Mesendoderm (in vitro differentiated cells): ENCODE results near the gene ANXA5.

Experiments used
- DNase-seq: peaks from one replicate; pipeline ENCODE4 v3.0.0; 2013
- H2AK5ac ChIP-seq: 2 replicates; pipeline ENCODE4 v1.6.1; 2013; ENCODE audit warnings: low read length, inconsistent platforms
- H2BK120ac ChIP-seq: 2 replicates; pipeline ENCODE4 v1.6.1; 2013; ENCODE audit warnings: low read depth, mild to moderate bottlenecking, low read length, moderate library complexity, mixed read lengths
- H2BK15ac ChIP-seq: replicated peaks from 2 replicates; pipeline ENCODE4 v1.6.1; 2013; ENCODE audit warnings: low read depth, mild to moderate bottlenecking, moderate library complexity
- H2BK5ac ChIP-seq: 2 replicates; pipeline ENCODE4 v1.6.1; 2013; ENCODE audit warnings: low read length, inconsistent platforms
- H3K18ac ChIP-seq: 2 replicates; pipeline ENCODE4 v1.6.1; 2013; ENCODE audit warnings: mild to moderate bottlenecking, low read length, mixed read lengths
- H3K23ac ChIP-seq: one replicate; pipeline ENCODE4 v1.6.1; 2013; ENCODE audit warnings: low read length
- H3K27ac ChIP-seq: 2 replicates; pipeline ENCODE4 v1.5.1; 2013; ENCODE audit warnings: low read depth, mild to moderate bottlenecking, inconsistent platforms, low read length, moderate library complexity
- H3K27me3 ChIP-seq: 2 replicates; pipeline ENCODE4 v1.6.1; 2013; ENCODE audit warnings: low read length, control low read depth, mild to moderate bottlenecking, inconsistent platforms; ENCODE audit not compliant: insufficient read depth, poor library complexity
- H3K36me3 ChIP-seq: 2 replicates; pipeline ENCODE4 v1.6.1; 2013; ENCODE audit warnings: low read length, inconsistent platforms; ENCODE audit not compliant: control insufficient read depth, insufficient read depth
- H3K4ac ChIP-seq: one replicate; pipeline ENCODE4 v1.6.1; 2013; ENCODE audit warnings: low read depth, mild to moderate bottlenecking, low read length, moderate library complexity
- H3K4me1 ChIP-seq: 2 replicates; pipeline ENCODE4 v1.6.1; 2013; ENCODE audit warnings: low read depth, low read length, inconsistent platforms; ENCODE audit not compliant: control insufficient read depth
- H3K4me2 ChIP-seq: 2 replicates; pipeline ENCODE4 v1.6.1; 2013; ENCODE audit warnings: low read length
- H3K4me3 ChIP-seq: 2 replicates; pipeline ENCODE4 v1.5.1; 2013; ENCODE audit warnings: mild to moderate bottlenecking, low read length
- H3K56ac ChIP-seq: one replicate; pipeline ENCODE4 v1.6.1; 2013; ENCODE audit warnings: low read length
- H3K79me1 ChIP-seq: 2 replicates; pipeline ENCODE4 v1.6.1; 2013; ENCODE audit warnings: low read length, inconsistent platforms
- H3K79me2 ChIP-seq: 2 replicates; pipeline ENCODE4 v1.6.1; 2013; ENCODE audit warnings: mild to moderate bottlenecking, low read length; ENCODE audit not compliant: control insufficient read depth, insufficient read depth
- H3K9ac ChIP-seq: 2 replicates; pipeline ENCODE4 v1.6.1; 2013; ENCODE audit warnings: low read length, inconsistent platforms
- H4K5ac ChIP-seq: one replicate; pipeline ENCODE4 v1.6.1; 2013; ENCODE audit warnings: low read length
- H4K8ac ChIP-seq: one replicate; pipeline ENCODE4 v1.6.1; 2013; ENCODE audit warnings: low read depth, mild to moderate bottlenecking, control low read depth, low read length, moderate library complexity
- WGBS: extraction: QIAGEN DNeasy Blood & Tissue Kit; methylation state at CpG from one replicate; pipeline ENCODE4 v1.1.7; 2013; ENCODE audit warnings: low lambda C conversion rate, missing lambda C conversion rate; ENCODE audit not compliant: insufficient coverage; ENCODE audit errors: extremely low coverage; 5-methylcytosine and 5-hydroxymethylcytosine counted together

ANXA5 gene

GRCh38 chr4:121702136-121702535, 5.4 kb upstream of the ANXA5 start:
- Histone ChIP-seq H4K8ac (no peak overlapping the region), H3K56ac (no peak overlapping the region), H3K36me3 (no peaks in the 10 kb centered on the region), H4K5ac (no peak overlapping the region), H3K18ac (no peak overlapping the region), H2BK15ac (no peak overlapping the region), H3K9ac (no peak overlapping the region), H3K79me1 (no peaks in the 10 kb centered on the region), H3K4me3 (no peak overlapping the region), H3K4ac (no peak overlapping the region), H2AK5ac (no peak overlapping the region), H3K79me2 (no peaks in the 10 kb centered on the region), H3K4me2 (no peak overlapping the region), H3K4me1 (peaks cover 8% of the 10 kb centered on the region), H2BK5ac (no peak overlapping the region), H3K23ac (no peak overlapping the region), H3K27ac (no peak overlapping the region), H2BK120ac (no peak overlapping the region), H3K27me3 (no peaks in the 10 kb centered on the region)
- DNase-seq = no peak
- no CpG with 5 or more reads among the region's 4 CpGs for WGBS

- Histone ChIP-seq H4K8ac (no peak overlapping the region), H3K27ac (no peak overlapping the region), H3K18ac (no peak overlapping the region), H3K36me3 (no peaks in the 10 kb centered on the region), H2AK5ac (no peak overlapping the region), H3K4ac (no peak overlapping the region), H3K56ac (no peak overlapping the region), H3K9ac (no peak overlapping the region), H3K79me2 (peaks cover 1% of the 10 kb centered on the region), H3K27me3 (no peaks in the 10 kb centered on the region), H3K23ac (no peak overlapping the region), H4K5ac (no peak overlapping the region), H2BK15ac (no peak overlapping the region), H2BK5ac (no peak overlapping the region), H2BK120ac (no peak overlapping the region), H3K4me3 (no peak overlapping the region), H3K4me2 (no peak overlapping the region), H3K79me1 (no peaks in the 10 kb centered on the region), H3K4me1 (peaks cover 5% of the 10 kb centered on the region)
- DNase-seq = no peak
- WGBS = no CpG with 5 or more reads among the region's 3 CpGs
Observed at GRCh38 chr4:121701263-121701662, 4.5 kb upstream of the ANXA5 start.

- Histone ChIP-seq H3K27me3 (no peaks in the 10 kb centered on the region), H2BK120ac (no peak overlapping the region), H3K4me3 (no peak overlapping the region), H3K27ac (no peak overlapping the region), H2AK5ac (no peak overlapping the region), H3K18ac (no peak overlapping the region), H3K79me1 (peaks cover 2% of the 10 kb centered on the region), H4K8ac (no peak overlapping the region), H3K9ac (no peak overlapping the region), H3K56ac (no peak overlapping the region), H3K4ac (no peak overlapping the region), H3K36me3 (no peaks in the 10 kb centered on the region), H3K4me1 (peaks cover 5% of the 10 kb centered on the region), H4K5ac (no peak overlapping the region), H2BK5ac (no peak overlapping the region), H3K23ac (no peak overlapping the region), H2BK15ac (no peak overlapping the region), H3K79me2 (peaks cover 11% of the 10 kb centered on the region), H3K4me2 (no peak overlapping the region)
- WGBS = no CpG with 5 or more reads among the region's 5 CpGs
- no peak for DNase-seq
Observed at GRCh38 chr4:121698236-121698671, 1.5 kb upstream of the ANXA5 start.

DNA sequence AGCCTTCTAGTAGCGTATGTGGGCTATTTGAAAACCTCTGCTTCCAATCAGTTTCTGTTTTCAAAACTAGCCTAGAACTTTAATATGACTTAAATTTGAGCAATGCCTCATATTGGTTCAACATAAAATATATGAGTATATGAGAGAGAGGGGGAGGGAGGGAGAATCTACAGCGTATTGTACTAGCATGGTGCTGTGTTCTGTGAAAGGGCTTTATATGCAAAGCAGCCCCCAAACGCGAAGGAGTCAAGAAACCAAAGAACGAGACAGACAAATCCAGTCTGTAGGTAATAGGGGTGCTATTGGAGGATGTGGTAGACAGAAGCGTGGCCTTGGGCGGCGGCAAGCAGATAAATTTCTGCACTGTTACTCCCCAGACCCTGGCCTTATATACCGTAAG, 784 bp upstream of the ANXA5 start:
- Histone ChIP-seq H3K4me1 (peaks cover 5% of the 10 kb centered on the region), H2BK15ac (no peak overlapping the region), H3K4ac (no peak overlapping the region), H3K9ac (peak overlapping the region; percentile 83), H4K5ac (no peak overlapping the region), H3K4me3 (no peak overlapping the region), H2BK5ac (no peak overlapping the region), H3K79me2 (peaks cover 15% of the 10 kb centered on the region), H3K56ac (peak overlapping the region; percentile 94), H3K18ac (no peak overlapping the region), H3K23ac (no peak overlapping the region), H3K27me3 (no peaks in the 10 kb centered on the region), H4K8ac (no peak overlapping the region), H3K4me2 (peak overlapping the region; percentile 72), H3K27ac (no peak overlapping the region), H3K79me1 (peaks cover 3% of the 10 kb centered on the region), H2AK5ac (no peak overlapping the region), H3K36me3 (no peaks in the 10 kb centered on the region), H2BK120ac (no peak overlapping the region)
- no peak for DNase-seq
- WGBS = no CpG with 5 or more reads among the region's 9 CpGs

DNA sequence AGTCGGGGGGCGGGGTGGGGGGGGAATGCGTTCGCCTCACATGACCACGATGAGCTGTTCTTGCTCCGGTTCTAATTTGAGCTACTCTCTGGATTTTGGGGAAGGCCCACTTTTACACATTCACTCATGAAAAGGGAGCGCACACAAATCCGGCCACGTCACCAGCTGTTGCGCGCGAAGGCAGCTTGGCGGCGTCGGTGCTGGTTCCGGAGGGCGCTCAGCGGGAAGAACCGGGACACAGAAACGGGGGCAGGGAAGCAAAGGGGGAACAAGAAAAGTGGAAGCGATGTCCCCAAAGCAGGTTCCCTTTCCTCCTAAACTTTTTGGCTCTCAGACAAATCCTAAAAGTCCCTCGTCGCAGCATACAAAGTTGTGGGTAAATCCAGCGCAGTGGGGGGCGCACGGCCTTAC, 605 bp downstream of the ANXA5 start:
- no CpG with 5 or more reads among the region's 26 CpGs for WGBS
- H3K79me1 ChIP-seq = peaks cover 3% of the 10 kb centered on the region
- H3K56ac ChIP-seq = peak overlapping the region; percentile 93
- no peak overlapping the region for H4K5ac ChIP-seq
- no peaks in the 10 kb centered on the region for H3K36me3 ChIP-seq
- peak overlapping the region; percentile 43 for H3K4me2 ChIP-seq
- no peak overlapping the region for H2BK15ac ChIP-seq
- no peaks in the 10 kb centered on the region for H3K27me3 ChIP-seq
- no peak overlapping the region for H2AK5ac ChIP-seq
- H2BK5ac ChIP-seq = peak overlapping the region; percentile 37
- no peak overlapping the region for H4K8ac ChIP-seq
- H3K4me3 ChIP-seq = peak overlapping the region; percentile 96
- H3K4me1 ChIP-seq = peaks cover 5% of the 10 kb centered on the region
- H3K23ac ChIP-seq = no peak overlapping the region
- H3K18ac ChIP-seq = peak overlapping the region; percentile 88
- H3K9ac ChIP-seq = peak overlapping the region; percentile 93
- no peak overlapping the region for H3K4ac ChIP-seq
- H3K79me2 ChIP-seq = peaks cover 26% of the 10 kb centered on the region
- no peak overlapping the region for H2BK120ac ChIP-seq
- H3K27ac ChIP-seq = peak overlapping the region; percentile 94
- peak; percentile 57 for DNase-seq

GRCh38 chr4:121693886-121694285, 2.9 kb downstream of the ANXA5 start:
- Histone ChIP-seq H3K36me3 (no peaks in the 10 kb centered on the region), H3K56ac (no peak overlapping the region), H4K5ac (no peak overlapping the region), H3K18ac (no peak overlapping the region), H2BK120ac (no peak overlapping the region), H3K4me1 (peaks cover 14% of the 10 kb centered on the region), H3K27ac (no peak overlapping the region), H3K27me3 (no peaks in the 10 kb centered on the region), H3K9ac (no peak overlapping the region), H3K79me1 (peaks cover 17% of the 10 kb centered on the region), H3K23ac (no peak overlapping the region), H3K79me2 (peaks cover 44% of the 10 kb centered on the region), H4K8ac (no peak overlapping the region), H2AK5ac (no peak overlapping the region), H3K4me3 (no peak overlapping the region), H2BK15ac (no peak overlapping the region), H3K4ac (no peak overlapping the region), H2BK5ac (no peak overlapping the region), H3K4me2 (no peak overlapping the region)
- no peak for DNase-seq
- 100% methylated on average over 2 of the region's 4 CpGs for WGBS
